Skeletal muscle satellite cell (primary cell): ENCODE data around the gene ANTXR2.

Source experiments
- H3K27me3 ChIP-seq: 2 replicates; pipeline ENCODE4 v1.7.0; 2013; ENCODE audit warnings: low read length; ENCODE audit not compliant: control insufficient read depth, insufficient read depth
- H3K36me3 ChIP-seq: 2 replicates; pipeline ENCODE4 v1.7.0; 2013; ENCODE audit warnings: mild to moderate bottlenecking, control low read depth, low read length; ENCODE audit not compliant: insufficient read depth
- H3K4me1 ChIP-seq: 2 replicates; pipeline ENCODE4 v1.7.0; 2013; ENCODE audit warnings: low read length; ENCODE audit not compliant: control insufficient read depth, insufficient read depth
- H3K4me2 ChIP-seq: 2 replicates; pipeline ENCODE4 v1.7.0; 2013; ENCODE audit warnings: mild to moderate bottlenecking, low read length
- H3K4me3 ChIP-seq: 2 replicates; pipeline ENCODE4 v1.7.0; 2013; ENCODE audit warnings: low read length
- H3K9ac ChIP-seq: 2 replicates; pipeline ENCODE4 v1.7.0; 2013; ENCODE audit warnings: mild to moderate bottlenecking, low read depth, low read length, moderate library complexity
- H3K9me3 ChIP-seq: replicated peaks from 2 replicates; pipeline ENCODE4 v1.7.0; 2013; ENCODE audit warnings: mild to moderate bottlenecking, control low read depth, low read length

Gene ANTXR2

DNA sequence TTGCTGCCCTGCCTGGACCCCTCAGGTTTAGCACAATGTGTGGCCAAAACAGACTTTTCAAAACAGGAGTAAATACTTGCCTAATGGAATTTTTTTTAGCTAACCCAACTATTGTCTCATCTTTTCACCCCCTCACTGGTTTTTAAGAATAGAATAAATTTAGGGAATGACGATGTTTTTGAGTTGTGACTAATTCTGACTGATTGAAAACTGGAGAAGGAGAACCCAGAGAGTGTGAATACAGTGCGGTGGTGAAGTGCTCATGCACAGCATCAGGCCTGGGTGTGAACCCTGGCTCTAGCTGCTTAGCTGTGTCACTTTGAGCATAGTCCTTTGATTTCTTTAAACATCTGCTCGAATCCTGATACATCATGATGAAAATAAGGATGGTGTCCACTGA is 10.5 kb downstream of the ANTXR2 start:
- Histone ChIP-seq H3K36me3 (peaks cover 70% of the 10 kb centered on the region), H3K9ac (no peak overlapping the region), H3K27me3 (no peaks in the 10 kb centered on the region), H3K4me1 (peaks cover 3% of the 10 kb centered on the region), H3K9me3 (no peaks in the 10 kb centered on the region), H3K4me2 (no peak overlapping the region), H3K4me3 (no peak overlapping the region)

DNA sequence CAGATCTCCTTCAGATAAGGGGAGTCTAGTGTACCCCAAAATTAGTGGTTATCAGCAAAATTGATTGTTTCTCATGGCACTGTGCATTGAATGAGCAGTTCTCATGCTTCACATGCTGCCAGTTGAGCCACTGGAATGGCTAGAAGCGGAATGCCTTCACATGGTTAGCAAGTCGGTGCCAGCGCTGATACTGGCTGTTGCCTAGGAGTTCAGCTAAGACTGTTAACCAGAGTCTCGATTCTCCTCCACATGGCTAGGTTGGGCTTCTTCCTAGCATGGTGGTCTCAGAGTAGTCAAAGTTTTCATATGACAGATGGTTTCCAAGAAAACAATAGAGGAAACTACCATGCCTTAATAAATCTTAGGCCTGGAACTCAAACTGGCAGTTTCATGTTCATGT is 12.2 kb downstream of the ANTXR2 start:
- no peaks in the 10 kb centered on the region for H3K9me3 ChIP-seq
- H3K36me3 ChIP-seq, result peaks cover 61% of the 10 kb centered on the region
- no peak overlapping the region for H3K4me2 ChIP-seq
- H3K27me3 ChIP-seq, result no peaks in the 10 kb centered on the region
- H3K4me1 ChIP-seq, result peaks cover 3% of the 10 kb centered on the region
- H3K9ac ChIP-seq, result no peak overlapping the region
- H3K4me3 ChIP-seq, result no peak overlapping the region

DNA sequence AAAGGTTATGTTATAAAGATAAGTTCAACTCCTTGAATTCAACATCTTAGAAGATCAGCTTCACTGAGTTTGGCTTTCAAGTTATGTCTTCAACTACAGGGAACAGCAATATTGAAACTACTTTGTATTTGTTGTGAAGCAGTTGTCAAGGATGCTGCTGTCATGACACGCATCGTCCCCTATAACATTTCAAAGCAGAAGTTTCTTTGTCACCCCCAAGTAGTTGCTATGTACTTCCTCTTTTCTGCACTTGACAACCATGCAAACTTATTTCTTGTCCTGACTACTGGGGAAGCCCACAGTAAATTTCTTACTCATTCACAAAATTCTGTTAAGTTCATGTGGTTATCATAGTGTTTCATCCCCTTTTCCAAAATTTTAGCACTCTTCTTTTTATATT is 14.3 kb downstream of the ANTXR2 start:
- peaks cover 60% of the 10 kb centered on the region for H3K36me3 ChIP-seq
- H3K9me3 ChIP-seq, result no peaks in the 10 kb centered on the region
- no peak overlapping the region for H3K4me3 ChIP-seq
- peaks cover 3% of the 10 kb centered on the region for H3K4me1 ChIP-seq
- H3K9ac ChIP-seq, result no peak overlapping the region
- no peaks in the 10 kb centered on the region for H3K27me3 ChIP-seq
- no peak overlapping the region for H3K4me2 ChIP-seq

DNA sequence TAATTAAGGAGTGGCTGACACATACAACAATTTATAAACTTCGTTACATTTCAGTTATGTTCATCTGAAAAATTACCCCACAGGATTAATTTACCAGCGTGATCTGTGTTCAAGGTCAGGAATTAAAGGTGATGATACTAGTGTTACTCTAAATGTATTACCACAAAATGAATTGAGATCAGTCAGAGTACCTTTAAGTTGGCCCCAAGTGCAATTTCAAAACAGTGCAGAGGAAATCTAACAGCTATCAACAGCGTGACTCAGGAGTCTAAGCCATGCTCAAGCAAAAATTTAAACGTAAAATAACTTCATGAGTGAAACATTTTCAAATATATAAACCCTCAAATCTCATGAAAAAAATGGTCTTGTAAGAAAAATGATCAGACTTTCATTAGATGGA is 18.7 kb downstream of the ANTXR2 start:
- Histone ChIP-seq H3K36me3 (peaks cover 75% of the 10 kb centered on the region), H3K9me3 (no peaks in the 10 kb centered on the region), H3K9ac (no peak overlapping the region), H3K4me3 (no peak overlapping the region), H3K4me1 (peaks cover 9% of the 10 kb centered on the region), H3K4me2 (no peak overlapping the region), H3K27me3 (no peaks in the 10 kb centered on the region)

DNA sequence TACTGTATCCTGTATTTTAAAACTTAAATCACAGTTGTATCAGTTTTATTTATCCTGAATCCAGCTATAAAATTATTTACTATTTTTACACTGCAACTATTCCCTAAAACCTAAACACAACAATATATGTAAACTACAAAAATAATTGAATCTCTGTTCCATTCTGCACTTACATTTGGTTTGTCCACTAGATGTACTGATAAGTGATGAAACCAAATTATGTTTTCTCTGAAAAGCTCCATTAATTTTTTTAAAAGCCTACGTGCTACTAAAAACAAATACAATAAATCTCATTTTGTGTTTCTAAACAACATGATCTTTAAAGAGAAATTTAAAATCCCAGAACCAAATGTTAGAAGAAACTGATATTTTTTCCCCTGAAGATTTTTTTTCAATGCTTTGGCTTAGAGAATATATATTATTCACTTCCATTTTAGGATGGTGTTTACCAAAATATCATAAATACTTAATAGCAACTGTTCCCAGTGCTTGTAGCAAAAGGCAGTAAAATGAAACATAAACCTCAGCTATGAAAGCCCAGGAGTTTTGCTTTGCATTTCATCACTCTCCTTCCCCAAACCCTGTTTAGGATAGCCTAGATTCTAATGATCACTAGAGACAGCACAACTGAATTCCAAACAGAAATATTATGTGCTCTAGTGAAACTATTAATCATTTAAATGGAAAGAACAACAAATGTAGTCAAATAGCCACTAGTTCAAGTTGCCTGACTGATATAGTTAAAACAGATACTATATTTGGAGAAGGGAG is 19.7 kb downstream of the ANTXR2 start:
- Histone ChIP-seq H3K9me3 (no peaks in the 10 kb centered on the region), H3K36me3 (peaks cover 74% of the 10 kb centered on the region), H3K27me3 (no peaks in the 10 kb centered on the region), H3K9ac (no peak overlapping the region), H3K4me1 (peaks cover 9% of the 10 kb centered on the region), H3K4me3 (no peak overlapping the region), H3K4me2 (no peak overlapping the region)

DNA sequence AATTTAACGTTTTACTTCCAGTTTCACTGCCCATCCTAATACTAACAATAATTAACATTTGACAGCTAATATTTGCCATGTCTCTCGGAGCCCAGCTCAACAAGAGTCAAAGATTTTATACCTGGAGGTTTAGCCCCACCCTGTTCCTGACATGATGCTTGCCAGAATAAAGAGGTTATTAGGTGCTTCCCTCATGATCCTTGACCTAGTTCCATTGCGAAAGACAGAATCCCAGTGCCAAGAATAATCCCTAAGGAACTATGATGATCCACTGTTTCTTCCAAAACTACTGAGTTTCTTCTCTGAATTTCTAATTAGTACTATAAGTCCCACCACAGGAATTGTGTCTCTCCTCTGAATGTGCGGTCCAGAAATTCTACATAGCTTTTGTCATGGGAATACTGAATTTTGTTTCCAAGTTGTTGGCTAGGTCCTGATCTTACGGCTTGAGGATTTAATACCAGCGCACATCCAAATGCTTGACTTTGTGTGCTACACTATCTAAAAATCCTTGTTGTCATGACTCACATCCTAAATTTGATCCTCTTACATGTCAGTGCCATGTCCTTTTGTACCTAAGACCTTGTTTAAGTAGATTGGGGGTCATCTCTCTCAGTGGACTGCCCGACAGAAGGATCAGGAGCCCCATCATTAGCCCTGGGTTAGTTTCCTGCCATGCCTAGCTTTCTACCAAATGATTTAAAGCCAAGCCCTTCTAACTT is 23.1 kb downstream of the ANTXR2 start:
- H3K4me3 ChIP-seq, result no peak overlapping the region
- H3K9me3 ChIP-seq, result no peaks in the 10 kb centered on the region
- H3K4me2 ChIP-seq, result no peak overlapping the region
- H3K36me3 ChIP-seq, result peaks cover 64% of the 10 kb centered on the region
- H3K4me1 ChIP-seq, result peaks cover 20% of the 10 kb centered on the region
- H3K27me3 ChIP-seq, result no peaks in the 10 kb centered on the region
- H3K9ac ChIP-seq, result no peak overlapping the region

DNA sequence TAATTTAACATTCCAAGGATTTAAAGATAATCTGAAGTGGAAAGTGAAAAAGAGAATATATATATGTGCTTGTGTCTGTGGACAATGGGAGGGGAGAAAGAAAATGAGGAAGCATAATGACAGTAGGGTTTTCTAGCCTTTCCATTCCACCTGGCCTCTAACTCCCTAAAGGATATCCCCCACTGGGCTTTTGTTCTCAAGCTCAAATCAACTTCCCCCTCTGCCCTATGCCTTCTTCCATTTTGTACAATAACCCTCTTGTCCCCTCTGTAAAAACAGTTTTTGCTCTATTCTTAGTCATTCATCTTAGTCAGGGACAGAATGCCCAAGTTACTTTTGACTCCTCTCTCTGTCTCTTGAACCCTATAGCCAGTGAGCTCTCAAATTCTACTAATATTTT is 23.6 kb downstream of the ANTXR2 start:
- H3K36me3 ChIP-seq, result peaks cover 59% of the 10 kb centered on the region
- H3K9me3 ChIP-seq, result no peaks in the 10 kb centered on the region
- no peak overlapping the region for H3K4me3 ChIP-seq
- H3K9ac ChIP-seq, result no peak overlapping the region
- H3K4me2 ChIP-seq, result no peak overlapping the region
- H3K27me3 ChIP-seq, result no peaks in the 10 kb centered on the region
- H3K4me1 ChIP-seq, result peaks cover 20% of the 10 kb centered on the region

DNA sequence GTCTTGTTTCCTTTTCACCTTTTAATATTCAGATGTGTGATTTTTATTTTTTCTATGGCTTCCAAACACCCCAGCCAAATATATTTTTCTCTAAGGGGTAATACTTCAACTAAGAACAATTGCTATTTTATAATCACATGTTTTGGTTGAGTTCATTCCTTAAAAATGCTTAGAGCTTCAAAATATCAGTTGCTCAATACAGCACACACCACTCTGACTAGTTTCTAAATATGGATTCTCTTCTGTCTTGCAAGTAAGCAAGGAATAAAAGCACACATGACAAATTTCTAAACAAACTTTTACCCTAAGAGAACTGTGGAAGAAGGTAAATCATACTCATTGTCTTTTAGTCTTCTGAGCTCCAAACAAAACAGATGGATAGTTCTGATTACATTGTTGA is 27.2 kb downstream of the ANTXR2 start:
- H3K9me3 ChIP-seq, result no peaks in the 10 kb centered on the region
- no peak overlapping the region for H3K4me2 ChIP-seq
- H3K4me3 ChIP-seq, result no peak overlapping the region
- H3K27me3 ChIP-seq, result no peaks in the 10 kb centered on the region
- H3K36me3 ChIP-seq, result peaks cover 39% of the 10 kb centered on the region
- H3K9ac ChIP-seq, result peak overlapping the region; percentile 27
- peaks cover 20% of the 10 kb centered on the region for H3K4me1 ChIP-seq

DNA sequence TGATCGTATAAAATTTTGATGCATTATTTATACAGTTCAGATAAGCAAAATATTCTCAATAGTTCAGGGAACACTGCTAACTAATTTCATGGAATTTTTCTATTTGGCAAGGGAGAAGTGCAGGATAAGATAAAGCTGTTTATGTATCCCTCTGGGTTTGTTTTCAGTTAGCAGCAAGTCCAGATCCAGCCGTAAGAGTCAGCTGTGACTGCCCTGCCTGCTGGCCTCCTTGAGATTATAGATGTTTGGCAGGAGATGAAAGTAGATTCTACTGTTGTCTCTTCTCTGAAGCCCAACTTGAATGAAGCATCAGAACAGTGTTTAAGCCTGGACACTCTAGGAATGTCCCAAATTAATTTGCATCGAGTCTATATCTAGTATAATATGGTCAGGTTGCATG is 29.5 kb downstream of the ANTXR2 start:
- Histone ChIP-seq H3K27me3 (no peaks in the 10 kb centered on the region), H3K36me3 (peaks cover 33% of the 10 kb centered on the region), H3K4me3 (no peak overlapping the region), H3K9me3 (no peaks in the 10 kb centered on the region), H3K4me2 (no peak overlapping the region), H3K4me1 (peaks cover 12% of the 10 kb centered on the region), H3K9ac (no peak overlapping the region)

DNA sequence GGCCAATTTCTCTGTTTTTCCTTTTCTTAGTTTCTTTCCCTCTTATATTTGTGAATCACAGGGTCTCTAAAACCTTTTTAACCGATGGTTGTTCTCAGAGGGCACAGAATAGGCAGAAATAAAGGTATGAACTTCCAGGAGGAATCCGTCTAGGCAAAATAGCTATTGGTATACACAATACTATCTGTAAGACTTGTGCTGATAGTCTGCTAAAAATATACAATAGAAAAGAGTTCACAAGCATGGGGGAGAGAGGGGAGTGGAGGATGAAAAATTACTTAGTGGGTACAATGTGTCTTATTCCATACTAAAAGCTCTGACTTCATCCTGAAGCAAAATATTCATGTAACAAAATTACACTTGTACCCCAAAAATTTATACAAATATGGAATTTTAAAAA is 30.2 kb downstream of the ANTXR2 start:
- no peak overlapping the region for H3K4me3 ChIP-seq
- H3K27me3 ChIP-seq, result no peaks in the 10 kb centered on the region
- H3K36me3 ChIP-seq, result peaks cover 30% of the 10 kb centered on the region

DNA sequence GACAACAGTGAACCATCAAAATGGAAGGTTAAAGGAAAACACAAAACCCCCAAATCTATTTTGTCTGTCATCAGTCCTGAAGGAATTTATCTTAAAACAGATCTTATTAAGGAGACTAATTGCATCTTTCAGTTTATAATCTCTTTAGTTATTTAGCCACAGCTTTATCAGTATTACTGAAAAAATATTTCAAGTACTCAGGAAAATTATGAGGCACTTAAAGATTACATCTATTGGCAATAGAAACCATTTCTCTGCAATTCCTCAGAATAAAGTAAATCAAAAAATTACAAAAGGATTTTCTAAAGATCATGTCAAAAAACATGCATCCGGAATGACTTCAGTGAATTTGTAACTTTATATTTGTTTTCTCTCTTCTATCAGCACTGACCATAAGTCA is 35.2 kb downstream of the ANTXR2 start:
- Histone ChIP-seq H3K27me3 (no peaks in the 10 kb centered on the region), H3K9ac (no peak overlapping the region), H3K36me3 (peaks cover 33% of the 10 kb centered on the region), H3K4me2 (no peak overlapping the region), H3K9me3 (no peaks in the 10 kb centered on the region), H3K4me1 (peaks cover 11% of the 10 kb centered on the region), H3K4me3 (no peak overlapping the region)

More for the DNA sequence above, 30.2 kb downstream of the ANTXR2 start:
- no peak overlapping the region for H3K9ac ChIP-seq
- H3K4me1 ChIP-seq, result peaks cover 12% of the 10 kb centered on the region
- H3K4me2 ChIP-seq, result no peak overlapping the region
- H3K9me3 ChIP-seq, result no peaks in the 10 kb centered on the region
